ENCODE results near the gene ABHD17B. TPM values are rescaled to one million over a fixed set of nuclear protein-coding genes. Genes with fewer than 3 reads are reported as not detected.
A peak's percentile ranks its signal among the peaks of the same experiment; 100 is the strongest.

The ABHD17B gene
- total and polyA plus RNA-seq, 4 donors: 5.2 to 17.7 (median 10.1) TPM

DNA sequence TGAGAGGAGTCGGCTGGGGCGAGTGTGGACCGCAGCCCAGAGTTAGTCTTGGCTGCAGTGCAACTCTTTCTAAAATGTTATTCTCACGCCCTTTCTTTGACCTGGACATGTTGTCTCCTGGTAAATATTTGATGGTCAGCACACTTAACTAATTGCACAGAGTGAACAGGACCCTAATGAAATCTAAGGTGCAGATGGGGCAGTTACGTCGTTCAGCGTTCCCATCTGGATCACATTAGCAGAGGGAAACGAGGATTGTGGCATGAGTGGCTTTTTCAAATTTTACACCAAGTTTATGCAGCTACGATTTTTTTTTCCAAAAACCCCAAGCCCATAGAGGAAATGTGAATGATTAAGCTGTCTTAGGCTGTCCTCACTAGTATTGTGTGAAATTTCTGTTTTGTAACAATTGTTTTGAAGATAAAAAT lies 929 bp upstream of the ABHD17B start:
- no peaks in the 10 kb centered on the region for H3K36me3 ChIP-seq (ENCODE audit: control insufficient read depth in 4 of 4, insufficient read depth in 3 of 4, low read depth in 1 of 4, low read length in 3 of 4)
- 1% methylated on average over 9 of the region's 9 CpGs for WGBS
- H3K4me1 ChIP-seq (ENCODE audit: control insufficient read depth in 4 of 4, insufficient read depth in 4 of 4, low read length in 3 of 4): peaks cover 4 to 32% (median 17%) of the 10 kb centered on the region in 4 donors
- H3K27ac ChIP-seq (ENCODE audit: low read depth in 1 of 2, low read length in 2 of 2): peak overlapping the region; percentile 88 to 98
- H3K27me3 ChIP-seq (ENCODE audit: control insufficient read depth in 4 of 4, insufficient read depth in 4 of 4, low read length in 3 of 4): no peaks in the 10 kb centered on the region
- TF ChIP-seq HNF4G (IDR thresholded peaks at IDR 0.05) (no peak), HNF4A (conservative IDR thresholded peaks at IDR 0.05) (no peak), FOXA1 (IDR thresholded peaks at IDR 0.05) (no peak), SP1 (IDR thresholded peaks at IDR 0.05) (no peak), JUND (IDR thresholded peaks at IDR 0.05) (no peak), FOXA2 (IDR thresholded peaks at IDR 0.05) (no peak), NR2F2 (IDR thresholded peaks at IDR 0.05) (no peak), TAF1 (conservative IDR thresholded peaks at IDR 0.05) (no peak), GABPA (IDR thresholded peaks at IDR 0.05 in 1 of 2, conservative IDR thresholded peaks at IDR 0.05 in 1 of 2) (no peak), RAD21 (IDR thresholded peaks at IDR 0.05) (no peak), EGR1 (IDR thresholded peaks at IDR 0.05; ENCODE audit: low read depth in 2 of 2) (no peak), RXRA (IDR thresholded peaks at IDR 0.05) (no peak)
- TF ChIP-seq, protein P1, sequence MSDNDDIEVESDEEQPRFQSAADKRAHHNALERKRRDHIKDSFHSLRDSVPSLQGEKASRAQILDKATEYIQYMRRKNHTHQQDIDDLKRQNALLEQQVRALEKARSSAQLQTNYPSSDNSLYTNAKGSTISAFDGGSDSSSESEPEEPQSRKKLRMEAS (IDR thresholded peaks at IDR 0.05): no peak
- TF ChIP-seq, protein P2, sequence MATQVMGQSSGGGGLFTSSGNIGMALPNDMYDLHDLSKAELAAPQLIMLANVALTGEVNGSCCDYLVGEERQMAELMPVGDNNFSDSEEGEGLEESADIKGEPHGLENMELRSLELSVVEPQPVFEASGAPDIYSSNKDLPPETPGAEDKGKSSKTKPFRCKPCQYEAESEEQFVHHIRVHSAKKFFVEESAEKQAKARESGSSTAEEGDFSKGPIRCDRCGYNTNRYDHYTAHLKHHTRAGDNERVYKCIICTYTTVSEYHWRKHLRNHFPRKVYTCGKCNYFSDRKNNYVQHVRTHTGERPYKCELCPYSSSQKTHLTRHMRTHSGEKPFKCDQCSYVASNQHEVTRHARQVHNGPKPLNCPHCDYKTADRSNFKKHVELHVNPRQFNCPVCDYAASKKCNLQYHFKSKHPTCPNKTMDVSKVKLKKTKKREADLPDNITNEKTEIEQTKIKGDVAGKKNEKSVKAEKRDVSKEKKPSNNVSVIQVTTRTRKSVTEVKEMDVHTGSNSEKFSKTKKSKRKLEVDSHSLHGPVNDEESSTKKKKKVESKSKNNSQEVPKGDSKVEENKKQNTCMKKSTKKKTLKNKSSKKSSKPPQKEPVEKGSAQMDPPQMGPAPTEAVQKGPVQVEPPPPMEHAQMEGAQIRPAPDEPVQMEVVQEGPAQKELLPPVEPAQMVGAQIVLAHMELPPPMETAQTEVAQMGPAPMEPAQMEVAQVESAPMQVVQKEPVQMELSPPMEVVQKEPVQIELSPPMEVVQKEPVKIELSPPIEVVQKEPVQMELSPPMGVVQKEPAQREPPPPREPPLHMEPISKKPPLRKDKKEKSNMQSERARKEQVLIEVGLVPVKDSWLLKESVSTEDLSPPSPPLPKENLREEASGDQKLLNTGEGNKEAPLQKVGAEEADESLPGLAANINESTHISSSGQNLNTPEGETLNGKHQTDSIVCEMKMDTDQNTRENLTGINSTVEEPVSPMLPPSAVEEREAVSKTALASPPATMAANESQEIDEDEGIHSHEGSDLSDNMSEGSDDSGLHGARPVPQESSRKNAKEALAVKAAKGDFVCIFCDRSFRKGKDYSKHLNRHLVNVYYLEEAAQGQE (IDR thresholded peaks at IDR 0.05): no peak
- TF ChIP-seq, protein P3, sequence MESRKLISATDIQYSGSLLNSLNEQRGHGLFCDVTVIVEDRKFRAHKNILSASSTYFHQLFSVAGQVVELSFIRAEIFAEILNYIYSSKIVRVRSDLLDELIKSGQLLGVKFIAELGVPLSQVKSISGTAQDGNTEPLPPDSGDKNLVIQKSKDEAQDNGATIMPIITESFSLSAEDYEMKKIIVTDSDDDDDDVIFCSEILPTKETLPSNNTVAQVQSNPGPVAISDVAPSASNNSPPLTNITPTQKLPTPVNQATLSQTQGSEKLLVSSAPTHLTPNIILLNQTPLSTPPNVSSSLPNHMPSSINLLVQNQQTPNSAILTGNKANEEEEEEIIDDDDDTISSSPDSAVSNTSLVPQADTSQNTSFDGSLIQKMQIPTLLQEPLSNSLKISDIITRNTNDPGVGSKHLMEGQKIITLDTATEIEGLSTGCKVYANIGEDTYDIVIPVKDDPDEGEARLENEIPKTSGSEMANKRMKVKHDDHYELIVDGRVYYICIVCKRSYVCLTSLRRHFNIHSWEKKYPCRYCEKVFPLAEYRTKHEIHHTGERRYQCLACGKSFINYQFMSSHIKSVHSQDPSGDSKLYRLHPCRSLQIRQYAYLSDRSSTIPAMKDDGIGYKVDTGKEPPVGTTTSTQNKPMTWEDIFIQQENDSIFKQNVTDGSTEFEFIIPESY (IDR thresholded peaks at IDR 0.05): no peak
- TF ChIP-seq, protein P4, sequence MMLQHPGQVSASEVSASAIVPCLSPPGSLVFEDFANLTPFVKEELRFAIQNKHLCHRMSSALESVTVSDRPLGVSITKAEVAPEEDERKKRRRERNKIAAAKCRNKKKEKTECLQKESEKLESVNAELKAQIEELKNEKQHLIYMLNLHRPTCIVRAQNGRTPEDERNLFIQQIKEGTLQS (IDR thresholded peaks at IDR 0.05): no peak
- no peak for DNase-seq (ENCODE audit: low spot score)
- H3K9ac ChIP-seq (ENCODE audit: low read depth in 1 of 2, low read length in 2 of 2): peak overlapping the region; percentile 31 to 96
- H3K9me3 ChIP-seq (ENCODE audit: control insufficient read depth in 4 of 4, low read length in 3 of 4): no peaks in the 10 kb centered on the region
- peak overlapping the region; percentile 64 to 97 (median 91) for H3K4me3 ChIP-seq (ENCODE audit: low read depth in 1 of 3, low read length in 3 of 3)

DNA sequence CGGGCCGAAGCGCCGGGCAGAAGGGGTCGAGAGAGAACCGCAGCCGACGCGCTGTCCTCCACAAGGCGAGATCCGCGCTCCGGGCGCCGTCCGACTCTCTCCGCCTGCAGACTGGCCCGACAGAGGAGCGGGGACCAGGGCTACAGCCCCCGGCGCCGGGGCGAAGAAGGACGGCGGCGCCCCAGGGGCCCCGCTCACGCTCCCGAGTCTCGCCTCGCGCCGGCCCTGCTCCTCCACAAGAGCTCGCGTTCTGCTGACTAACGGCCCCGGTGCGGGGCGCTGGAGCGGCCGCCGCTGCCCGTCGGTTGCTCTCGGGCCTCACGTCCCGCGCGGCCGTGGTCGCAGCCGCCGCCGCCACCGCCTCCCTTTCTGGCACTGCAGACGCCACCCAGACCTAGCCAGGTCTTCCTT lies 338 bp downstream of the ABHD17B start:
- no peak for DNase-seq (ENCODE audit: low spot score)
- Histone ChIP-seq H3K36me3 (ENCODE audit: control insufficient read depth in 4 of 4, insufficient read depth in 3 of 4, low read depth in 1 of 4, low read length in 3 of 4) (no peaks in the 10 kb centered on the region), H3K27me3 (ENCODE audit: control insufficient read depth in 4 of 4, insufficient read depth in 4 of 4, low read length in 3 of 4) (no peaks in the 10 kb centered on the region), H3K27ac (ENCODE audit: low read depth in 1 of 2, low read length in 2 of 2) (peak overlapping the region; percentile 87 to 98), H3K4me1 (ENCODE audit: control insufficient read depth in 4 of 4, insufficient read depth in 4 of 4, low read length in 3 of 4) (peaks cover 4 to 35% (median 14%) of the 10 kb centered on the region in 4 donors), H3K4me3 (ENCODE audit: low read depth in 1 of 3, low read length in 3 of 3) (peak overlapping the region; percentile 89 to 97 (median 92)), H3K9ac (ENCODE audit: low read depth in 1 of 2, low read length in 2 of 2) (peak overlapping the region; percentile 36 to 50), H3K9me3 (ENCODE audit: control insufficient read depth in 4 of 4, low read length in 3 of 4) (no peaks in the 10 kb centered on the region)
- under 1% methylated on average over 56 of the region's 56 CpGs for WGBS
- TF ChIP-seq CTCF (IDR thresholded peaks at IDR 0.05; ENCODE audit: low read depth, low read length, missing input control): no peak
- TF ChIP-seq GABPA (IDR thresholded peaks at IDR 0.05 in 1 of 2, conservative IDR thresholded peaks at IDR 0.05 in 1 of 2): no peak
